ENCODE results near the gene AS3MT.

- TF ChIP-seq CTCF (IDR thresholded peaks at IDR 0.05; ENCODE audit: low read depth, low read length) = no peak
- no peak for TF ChIP-seq EZH2phosphoT487 (IDR thresholded peaks at IDR 0.05; ENCODE audit: low read depth)
Measured at GRCh38 chr10:102888048-102888447, 18.8 kb downstream of the AS3MT start.
